HEK293T (cell line): ENCODE measurements around the gene TXNRD1.
"Not testable (repeated sequence)": the region's sequence is repeated elsewhere in the genome, so short reads cannot be mapped to it uniquely, and the experiment has no call there.

Source experiments
- CTCF ChIA-PET: fragments of 350-600 bp; formaldehyde crosslinking; extraction: SDS; loops from one replicate; lab custom pipeline; 2021; ENCODE audit warnings: antibody characterized with exemption, inconsistent platforms; lab: Yijun Ruan, JAX
- POLR2A ChIA-PET: fragments of 350-600 bp; formaldehyde crosslinking; extraction: SDS; loops from one replicate; lab custom pipeline; 2020; ENCODE audit warnings: antibody characterized with exemption, inconsistent platforms; lab: Yijun Ruan, JAX
- DNase-seq: peaks from one replicate; pipeline ENCODE4 v3.0.0; 2012; ENCODE audit warnings: mixed read lengths; ENCODE audit errors: extremely low spot score
- ARNT ChIP-seq: fragments of 450-650 bp; IDR thresholded peaks from 2 replicates; pipeline ENCODE4 v1.6.1; 2017; ENCODE audit warnings: mild to moderate bottlenecking
- BHLHE40 ChIP-seq: fragments of 450-650 bp; IDR thresholded peaks from 2 replicates; pipeline ENCODE4 v1.6.1; 2016; ENCODE audit warnings: mild to moderate bottlenecking, moderate library complexity, borderline replicate concordance
- CTBP1 ChIP-seq: fragments of 450-650 bp; IDR thresholded peaks from 2 replicates; pipeline ENCODE4 v1.6.1; 2016; ENCODE audit warnings: borderline replicate concordance
- ELF4 ChIP-seq: fragments of 450-650 bp; IDR thresholded peaks from 2 replicates; pipeline ENCODE4 v1.6.1; 2017; ENCODE audit warnings: antibody characterized with exemption
- FOXA1 ChIP-seq: fragments of 450-650 bp; IDR thresholded peaks from 2 replicates; pipeline ENCODE4 v1.6.1; 2016; ENCODE audit warnings: mild to moderate bottlenecking
- FOXK2 ChIP-seq: fragments of 450-650 bp; IDR thresholded peaks from 2 replicates; pipeline ENCODE4 v1.6.1; 2016; ENCODE audit warnings: mild to moderate bottlenecking
- FOXM1 ChIP-seq: fragments of 450-650 bp; IDR thresholded peaks from 2 replicates; pipeline ENCODE4 v1.6.1; 2017; ENCODE audit warnings: mild to moderate bottlenecking, borderline replicate concordance
- HDGF ChIP-seq: fragments of 450-650 bp; IDR thresholded peaks from 2 replicates; pipeline ENCODE4 v1.6.1; 2017; ENCODE audit warnings: antibody characterized with exemption, borderline replicate concordance
- L3MBTL2 ChIP-seq: fragments of 450-650 bp; conservative IDR thresholded peaks from 2 replicates; pipeline ENCODE4 v1.6.1; 2016; ENCODE audit warnings: mild to moderate bottlenecking
- LEF1 ChIP-seq: fragments of 450-650 bp; IDR thresholded peaks from 2 replicates; pipeline ENCODE4 v1.6.1; 2017; ENCODE audit warnings: mild to moderate bottlenecking, borderline replicate concordance
- NFRKB ChIP-seq: fragments of 450-650 bp; IDR thresholded peaks from 2 replicates; pipeline ENCODE4 v1.6.1; 2016; ENCODE audit warnings: mild to moderate bottlenecking, moderate library complexity
- PKNOX1 ChIP-seq: fragments of 450-650 bp; IDR thresholded peaks from 2 replicates; pipeline ENCODE4 v1.6.1; 2016
- SP1 ChIP-seq: fragments of 450-650 bp; IDR thresholded peaks from 2 replicates; pipeline ENCODE4 v1.6.1; 2017
- SUZ12 ChIP-seq: fragments of 450-650 bp; IDR thresholded peaks from 2 replicates; pipeline ENCODE4 v1.6.1; 2016; ENCODE audit warnings: mild to moderate bottlenecking
- TARDBP ChIP-seq: fragments of 450-650 bp; IDR thresholded peaks from 2 replicates; pipeline ENCODE4 v1.6.1; 2016
- ZNF384 ChIP-seq: fragments of 450-650 bp; IDR thresholded peaks from 2 replicates; pipeline ENCODE4 v1.6.1; 2016

TXNRD1 gene

GRCh38 chr12:104263026-104263425 lies 47.4 kb downstream of the TXNRD1 start:
- ChIA-PET CTCF (no interaction called here), POLR2A (interaction anchor here (0.7 kb wide), 1 partner anchor 25 kb away, joined by 3 read pairs; no protein-coding TSS in a partner anchor)
- no peak for DNase-seq
- TF ChIP-seq NFRKB: no peak

DNA sequence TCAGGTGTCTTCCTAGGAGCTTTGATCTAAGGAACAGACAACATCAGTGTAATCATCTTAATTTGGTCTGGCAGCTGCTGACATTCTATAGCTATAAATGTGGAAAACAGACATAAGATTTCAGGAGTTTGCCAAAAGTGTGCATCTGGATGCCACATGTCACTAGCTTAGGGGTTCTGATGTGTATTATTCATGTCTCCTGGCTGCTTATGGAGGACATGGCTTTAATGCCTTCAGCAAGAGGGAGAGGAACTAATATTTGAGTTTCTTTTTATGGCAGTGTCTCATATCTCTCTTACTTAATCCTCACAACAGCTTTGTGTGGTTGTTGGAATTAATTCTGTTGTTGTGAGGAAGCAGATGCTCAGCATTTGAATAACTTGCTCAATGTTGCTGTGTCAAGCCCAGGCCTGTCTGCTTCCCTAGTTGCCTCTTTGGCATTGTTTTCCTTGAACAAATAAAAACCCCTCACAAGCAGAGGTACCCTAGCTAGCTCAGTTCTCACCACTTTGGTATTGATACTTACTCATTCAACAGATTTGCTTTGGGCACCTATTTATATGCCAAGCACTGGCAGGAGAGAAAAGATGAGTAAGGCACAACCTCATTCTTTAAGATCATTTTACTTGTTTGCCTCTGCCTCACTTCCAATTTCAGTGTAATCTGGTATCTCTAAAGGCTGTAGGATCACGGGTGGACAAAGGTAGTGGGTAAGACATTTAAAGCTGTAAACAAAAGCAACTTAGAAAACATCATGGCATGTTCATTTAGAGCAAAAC lies 48.2 kb downstream of the TXNRD1 start:
- DNase-seq: no peak
- POLR2A ChIA-PET: interaction anchor here (0.7 kb wide), 1 partner anchor 24 kb away, joined by 3 read pairs; no protein-coding TSS in a partner anchor
- CTCF ChIA-PET: no interaction called here

GRCh38 chr12:104265436-104265835 lies 49.9 kb downstream of the TXNRD1 start:
- CTCF ChIA-PET, POLR2A ChIA-PET, DNase-seq: not testable (repeated sequence)

More for the DNA sequence above, 48.2 kb downstream of the TXNRD1 start:
- TF ChIP-seq L3MBTL2 (no peak), BHLHE40 (no peak), TARDBP (no peak), SP1 (no peak), SUZ12 (no peak), FOXK2 (no peak), HDGF (no peak), ZNF384 (no peak), FOXA1 (no peak), LEF1 (no peak), PKNOX1 (no peak), NFRKB (no peak), CTBP1 (no peak), FOXM1 (no peak), ARNT (no peak)

GRCh38 chr12:104272938-104273337 lies 57.4 kb downstream of the TXNRD1 start:
- POLR2A ChIA-PET: no interaction called here
- CTCF ChIA-PET: no interaction called here
- no peak for DNase-seq

GRCh38 chr12:104273503-104273902 lies 57.9 kb downstream of the TXNRD1 start:
- no peak for DNase-seq
- TF ChIP-seq SP1: no peak
- TF ChIP-seq LEF1: no peak
- TF ChIP-seq TARDBP: no peak
- TF ChIP-seq CTBP1: no peak
- no peak for TF ChIP-seq BHLHE40
- TF ChIP-seq FOXK2: no peak
- no peak for TF ChIP-seq SUZ12
- TF ChIP-seq FOXA1: no peak
- TF ChIP-seq ZNF384: no peak
- POLR2A ChIA-PET: no interaction called here
- CTCF ChIA-PET: no interaction called here

More at GRCh38 chr12:104272938-104273337, 57.4 kb downstream of the TXNRD1 start:
- no peak for TF ChIP-seq FOXK2
- no peak for TF ChIP-seq CTBP1
- TF ChIP-seq FOXA1: no peak
- TF ChIP-seq PKNOX1: no peak
- TF ChIP-seq BHLHE40: no peak
- TF ChIP-seq ELF4: no peak
- TF ChIP-seq L3MBTL2: no peak
- no peak for TF ChIP-seq SP1
- TF ChIP-seq ZNF384: no peak
- no peak for TF ChIP-seq TARDBP
- no peak for TF ChIP-seq NFRKB
- TF ChIP-seq LEF1: no peak
- TF ChIP-seq SUZ12: no peak
- no peak for TF ChIP-seq FOXM1
- TF ChIP-seq HDGF: no peak

GRCh38 chr12:104274811-104275210 lies 59.2 kb downstream of the TXNRD1 start:
- POLR2A ChIA-PET: no interaction called here
- CTCF ChIA-PET: no interaction called here
- no peak for TF ChIP-seq FOXK2
- TF ChIP-seq ELF4: no peak
- no peak for TF ChIP-seq HDGF
- TF ChIP-seq NFRKB: no peak
- no peak for TF ChIP-seq CTBP1
- TF ChIP-seq TARDBP: no peak
- DNase-seq: no peak

- POLR2A ChIA-PET: interaction anchor here (1.4 kb wide), 1 partner anchor 12 kb away, joined by 11 read pairs; no protein-coding TSS in a partner anchor
- CTCF ChIA-PET: interaction anchor here (0.8 kb wide), 1 partner anchor 21 kb away, joined by 3 read pairs; no protein-coding TSS in a partner anchor
- DNase-seq: no peak
- no peak for TF ChIP-seq ARNT
- TF ChIP-seq HDGF: no peak
- no peak for TF ChIP-seq NFRKB
- no peak for TF ChIP-seq PKNOX1
- no peak for TF ChIP-seq TARDBP
- no peak for TF ChIP-seq FOXA1
- no peak for TF ChIP-seq ZNF384
- TF ChIP-seq CTBP1: no peak
Observed at GRCh38 chr12:104275689-104276088, 60.1 kb downstream of the TXNRD1 start.
